T-helper 1 cell treated with Interleukin-12 subunit alpha and Interleukin-12 subunit beta and Interleukin-4 antibody, amounts not matched to agents 30 ng/mL and 1 ng/mL, for 36 hours (primary cell): ENCODE measurements around the gene KCTD10. TPM values are rescaled to one million over a fixed set of nuclear protein-coding genes. Genes with fewer than 3 reads are reported as not detected.
"Not testable (repeated sequence)": the region's sequence is repeated elsewhere in the genome, so short reads cannot be mapped to it uniquely, and the experiment has no call there.

ENCODE experiments used
- intact Hi-C: fragments of 100-400 bp; cut with micrococcal nuclease; formaldehyde crosslinking; loops from one replicate; pipeline ENCODE4 v1.15.1; 2024
- total RNA-seq: library from RNA; stranded (reverse); gene quantifications from 2 replicates; pipeline ENCODE4 v1.2.3, GENCODE V29; 2022

Gene KCTD10
- total RNA-seq, 1 donor from 2014 or later = 52.5 TPM

DNA sequence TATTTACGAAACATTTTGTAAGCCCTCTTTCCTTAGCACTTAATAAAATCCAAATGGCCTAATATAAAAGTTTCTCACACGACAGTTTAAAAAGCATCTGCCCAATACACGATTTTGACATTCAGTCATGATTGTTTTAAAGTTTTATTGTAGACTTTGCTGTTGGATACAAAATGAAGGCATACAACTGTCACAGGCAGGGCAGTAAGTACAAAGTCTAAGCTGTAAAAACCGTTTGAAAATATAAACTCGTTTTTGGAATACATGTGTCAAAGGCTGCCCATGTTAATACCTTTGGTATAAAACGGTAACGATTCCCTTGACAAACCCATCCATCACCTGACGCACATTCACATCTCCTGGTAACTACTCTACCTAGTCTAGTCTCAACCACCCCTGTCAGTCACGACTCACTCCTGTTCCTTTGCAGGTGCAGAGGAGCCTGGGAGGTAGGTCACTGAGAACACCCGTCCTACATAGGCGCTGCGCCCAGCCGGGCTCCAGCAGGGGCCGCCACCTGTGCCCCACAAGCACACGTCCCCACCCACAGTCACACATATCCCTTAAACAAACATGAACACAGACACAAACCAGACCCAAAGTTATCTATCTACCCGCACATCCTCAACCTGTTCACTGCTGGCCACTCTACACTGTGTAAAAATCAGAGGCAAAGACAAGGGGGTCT is 27.1 kb downstream of the KCTD10 start:
- intact Hi-C loops = no loop called here

GRCh38 chr12:109448707-109449390 is 28.3 kb downstream of the KCTD10 start:
- intact Hi-C loops = no loop called here

- intact Hi-C loops = no loop called here
These were observed 28.8 kb downstream of the KCTD10 start for GRCh38 chr12:109448272-109448671.

GRCh38 chr12:109447482-109447881 is 29.6 kb downstream of the KCTD10 start:
- intact Hi-C loops = no loop called here

GRCh38 chr12:109446869-109447268 is 30.2 kb downstream of the KCTD10 start:
- intact Hi-C loops = no loop called here

DNA sequence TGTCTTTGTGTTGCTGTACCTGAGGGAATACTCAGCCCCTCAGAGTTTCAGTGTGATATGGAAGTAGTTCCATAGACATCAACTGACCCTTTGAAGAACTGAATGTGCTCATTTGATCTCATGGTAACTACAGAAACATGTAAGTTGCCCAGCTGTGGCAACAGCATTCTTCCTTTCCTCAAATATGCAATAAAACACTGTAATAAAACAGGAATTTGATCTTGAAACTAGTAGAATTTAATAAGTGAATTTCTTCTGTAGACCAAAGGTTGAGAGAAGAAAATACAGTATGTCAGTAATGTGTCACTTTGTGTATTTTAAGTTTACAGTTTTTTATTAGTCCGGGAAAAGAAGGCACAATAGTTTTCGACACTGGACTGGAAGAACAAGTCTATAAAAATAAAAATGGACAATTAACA is 31.9 kb downstream of the KCTD10 start:
- intact Hi-C loops = no loop called here

DNA sequence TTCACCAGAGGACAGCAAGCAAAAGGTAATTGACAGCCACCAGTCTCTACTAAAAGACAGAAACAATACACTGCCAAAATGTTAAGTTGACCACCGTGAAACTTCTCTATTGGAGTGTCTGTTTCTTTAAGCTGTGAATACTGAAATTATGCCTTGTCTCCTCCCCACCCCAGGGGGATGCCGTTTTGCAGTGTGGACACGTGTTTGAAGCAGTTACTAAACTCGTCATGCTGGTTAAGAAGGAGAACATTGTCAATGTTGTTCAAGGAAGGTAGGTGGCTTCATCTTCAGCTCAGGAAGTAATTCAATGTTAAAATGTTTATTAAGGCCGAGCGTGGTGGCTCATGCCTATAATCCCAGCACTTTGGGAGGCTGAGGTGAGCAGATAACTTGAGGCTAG is 32.8 kb downstream of the KCTD10 start:
- intact Hi-C loops = no loop called here

- intact Hi-C loops = no loop called here
These were observed 33.3 kb downstream of the KCTD10 start for GRCh38 chr12:109443794-109444193.

- intact Hi-C loops = no loop called here
These were observed 36.1 kb downstream of the KCTD10 start for GRCh38 chr12:109440851-109441490.

DNA sequence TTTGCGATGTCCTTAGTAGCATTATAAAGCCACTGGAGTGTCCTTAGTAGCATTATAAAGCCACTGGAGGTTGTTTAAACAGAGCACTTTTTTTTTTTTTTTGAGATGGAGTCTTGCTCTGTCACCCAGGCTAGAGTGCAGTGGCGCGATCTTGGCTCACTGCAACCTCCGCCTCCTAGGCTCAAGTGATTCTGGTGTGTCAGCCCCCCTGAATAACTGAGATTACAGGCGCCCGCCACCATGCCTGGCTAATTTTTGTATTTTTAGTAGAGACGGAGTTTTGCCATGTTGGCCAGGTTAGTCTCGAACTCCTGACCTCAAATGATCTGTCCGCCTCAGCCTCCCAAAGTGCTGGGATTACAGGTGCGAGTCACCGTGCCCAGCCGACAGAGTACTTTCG is 37.1 kb downstream of the KCTD10 start:
- intact Hi-C loops = not testable (repeated sequence)

- intact Hi-C loops = no loop called here
These were observed 37.9 kb downstream of the KCTD10 start for GRCh38 chr12:109439181-109439580.

- intact Hi-C loops = no loop called here
These were observed 40.9 kb downstream of the KCTD10 start for GRCh38 chr12:109436188-109436560.

DNA sequence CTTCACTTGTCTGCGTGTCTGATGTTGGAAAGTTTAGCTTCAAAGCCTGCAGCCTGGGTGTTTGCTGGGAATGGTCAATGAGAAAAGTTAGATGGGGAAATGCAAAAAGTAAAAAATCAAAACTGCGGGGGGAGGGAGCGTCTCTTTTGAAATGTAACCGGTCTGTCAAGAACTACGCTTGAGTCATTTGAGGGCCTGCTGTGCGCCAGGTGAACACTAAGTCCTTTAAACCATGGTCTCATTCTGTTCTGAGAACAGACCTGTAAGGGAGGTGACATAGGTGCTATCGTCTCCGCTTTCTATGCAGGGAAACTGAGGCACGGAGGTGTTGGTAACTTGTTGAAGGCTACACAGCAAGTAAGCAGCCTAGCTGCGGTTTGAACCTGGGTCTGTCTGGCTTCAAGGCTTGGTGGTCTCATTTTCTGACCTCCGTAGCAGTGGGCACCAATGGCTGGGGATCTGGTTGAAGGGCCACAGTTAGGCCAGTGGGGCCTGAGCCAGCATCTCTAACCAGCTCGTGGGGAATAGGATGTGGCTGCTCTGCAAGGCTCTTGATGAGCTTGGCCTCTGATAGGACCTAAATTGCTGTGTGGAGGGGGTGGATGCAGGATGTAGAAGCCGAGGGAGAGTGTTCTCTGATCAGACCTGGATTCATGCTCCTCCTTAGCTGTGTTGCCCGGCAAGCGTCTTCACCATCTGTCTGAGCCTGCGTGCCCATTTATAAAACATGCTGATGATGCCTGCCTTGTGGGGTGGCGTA is 41.5 kb downstream of the KCTD10 start:
- intact Hi-C loops = no loop called here

- intact Hi-C loops = no loop called here
These were observed 42.5 kb downstream of the KCTD10 start for GRCh38 chr12:109434582-109434981.

GRCh38 chr12:109433618-109434017 is 43.5 kb downstream of the KCTD10 start:
- intact Hi-C loops = loop anchor here (1.0 kb wide), 1 partner anchor 342 kb away; no protein-coding TSS in a partner anchor

- intact Hi-C loops = loop anchor here (1.0 kb wide), 3 partner anchors 44 to 342 kb away; partner anchors contain the start of genes KCTD10 and UBE3B
These were observed 44.2 kb downstream of the KCTD10 start for GRCh38 chr12:109432842-109433304.

- intact Hi-C loops = loop anchor here (1.0 kb wide), 2 partner anchors 45 to 86 kb away; partner anchors contain the start of genes KCTD10 and UBE3B
These were observed 44.7 kb downstream of the KCTD10 start for GRCh38 chr12:109432431-109432830.

DNA sequence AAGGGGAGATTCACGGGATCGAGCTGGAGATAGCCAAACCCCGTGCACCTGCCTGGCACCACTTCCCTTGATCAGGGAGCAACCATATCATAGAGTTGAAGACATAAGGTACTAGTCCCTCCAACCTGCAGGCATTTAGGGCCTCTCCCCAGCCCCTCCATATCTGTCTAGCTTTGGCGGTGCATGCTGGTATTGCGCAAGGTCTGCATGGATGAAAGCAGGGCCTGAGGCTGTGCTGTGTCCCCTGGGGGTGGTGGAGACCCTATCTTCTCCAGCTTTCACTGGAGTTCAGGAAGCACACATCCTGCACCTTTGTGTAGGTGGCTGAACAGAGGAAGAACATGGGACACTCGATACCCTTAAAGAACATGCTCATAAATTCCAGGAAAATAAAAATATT is 46.9 kb downstream of the KCTD10 start:
- intact Hi-C loops = no loop called here

- intact Hi-C loops = loop anchor here (1.0 to 5.0 kb wide), 5 partner anchors 34 to 453 kb away; partner anchors contain the start of genes GLTP, KCTD10 and UBE3B
These were observed 48.3 kb downstream of the KCTD10 start for GRCh38 chr12:109428804-109429203.

DNA sequence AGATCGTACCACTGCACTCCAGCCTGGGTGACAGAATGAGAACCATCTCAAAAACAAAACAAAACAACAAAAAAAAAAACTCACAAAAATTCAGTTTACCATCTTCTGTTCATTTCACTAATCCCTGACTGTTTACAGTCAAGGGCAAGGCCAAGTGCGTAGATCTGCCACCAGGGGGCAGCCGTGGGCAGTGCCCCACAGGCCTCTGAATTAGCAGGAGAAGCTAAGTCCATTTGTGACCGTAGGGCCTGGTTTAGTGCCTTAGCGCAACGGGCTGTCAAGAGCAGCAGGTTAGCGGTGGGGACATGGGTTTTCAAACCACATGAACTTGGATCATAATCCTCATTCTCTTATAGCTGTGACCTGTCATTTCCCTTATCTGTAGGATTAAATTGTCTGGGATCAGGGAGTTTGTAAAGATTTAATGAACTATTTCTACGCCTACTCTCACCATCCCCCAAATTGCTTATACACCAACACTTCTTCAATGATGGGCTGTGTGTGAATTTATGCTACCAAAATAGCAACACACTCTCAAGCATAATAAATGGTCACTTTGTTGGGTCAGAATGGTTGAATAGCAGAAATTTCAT is 49.0 kb downstream of the KCTD10 start:
- intact Hi-C loops = loop anchor here (1.0 to 5.0 kb wide), 5 partner anchors 35 to 454 kb away; partner anchors contain the start of genes GLTP, KCTD10 and UBE3B

GRCh38 chr12:109423392-109423791 is 53.7 kb downstream of the KCTD10 start:
- intact Hi-C loops = no loop called here
